K562 (cell line): ENCODE results near the gene GRWD1. TPM values are rescaled to one million over a fixed set of nuclear protein-coding genes. Genes with fewer than 3 reads are reported as not detected.

Experiments
- ARID4B ChIP-seq: sonication (generic); formaldehyde crosslinking; IDR thresholded peaks from 2 replicates; pipeline ENCODE4 v1.8.0; 2022; ENCODE audit warnings: mild to moderate bottlenecking, missing genetic modification reagents
- ATF7 ChIP-seq: fragments of 450-650 bp; IDR thresholded peaks from 2 replicates; pipeline ENCODE4 v1.7.1; 2014; ENCODE audit warnings: mild to moderate bottlenecking, moderate library complexity
- EWSR1 ChIP-seq: fragments of 450-650 bp; IDR thresholded peaks from 2 replicates; pipeline ENCODE4 v1.6.1; 2018; ENCODE audit warnings: borderline replicate concordance, mild to moderate bottlenecking, low read depth, moderate library complexity; ENCODE audit not compliant: partially characterized antibody
- FIP1L1 ChIP-seq: fragments of 200-400 bp; formaldehyde crosslinking; IDR thresholded peaks from 2 replicates; pipeline ENCODE4 v1.6.1; 2018; ENCODE audit warnings: mild to moderate bottlenecking, low read depth, low read length; ENCODE audit not compliant: poor library complexity, severe bottlenecking
- IFI16 ChIP-seq: fragments of 250-450 bp; sonication (Bioruptor Pico); IDR thresholded peaks from 2 replicates; pipeline ENCODE4 v2.1.2; 2022; ENCODE audit warnings: mild to moderate bottlenecking, inconsistent platforms
- MCM5 ChIP-seq: fragments of 450-650 bp; IDR thresholded peaks from 2 replicates; pipeline ENCODE4 v1.6.1; 2016; ENCODE audit warnings: low read depth
- NR2F6 ChIP-seq: fragments of 450-650 bp; formaldehyde crosslinking; IDR thresholded peaks from 2 replicates; pipeline ENCODE4 v1.4.0; 2020; ENCODE audit warnings: mild to moderate bottlenecking
- RCOR1 ChIP-seq, 2 experiments: IDR thresholded peaks; 2 replicates each; pipeline ENCODE4 v1.6.1; 2012; ENCODE audit warnings: low read depth in 2 of 2, low read length in 2 of 2, borderline replicate concordance in 1 of 2, improper control_type of control experiment in 1 of 2
- SMC3 ChIP-seq: conservative IDR thresholded peaks from 2 replicates; pipeline ENCODE4 v1.6.1; 2011; ENCODE audit warnings: low read depth, low read length, improper control_type of control experiment; ENCODE audit not compliant: insufficient read depth
- TAF1 ChIP-seq: IDR thresholded peaks from 2 replicates; pipeline ENCODE4 v1.6.1; 2011; ENCODE audit warnings: mild to moderate bottlenecking, low read length, moderate library complexity; ENCODE audit not compliant: insufficient read depth, control insufficient read depth, severe bottlenecking; ENCODE audit errors: extremely low read depth
- TSHZ1 ChIP-seq: fragments of 250-450 bp; sonication (Bioruptor Pico); IDR thresholded peaks from 2 replicates; pipeline ENCODE4 v1.4.0; 2020; ENCODE audit warnings: mild to moderate bottlenecking, moderate library complexity
- ZFP91 ChIP-seq: sonication (generic); formaldehyde crosslinking; IDR thresholded peaks from 2 replicates; pipeline ENCODE4 v1.8.0; 2022; ENCODE audit warnings: mild to moderate bottlenecking, missing genetic modification reagents
- ZNF232 ChIP-seq: sonication (generic); formaldehyde crosslinking; IDR thresholded peaks from 2 replicates; pipeline ENCODE4 v1.8.0; 2022; ENCODE audit warnings: mild to moderate bottlenecking, missing genetic modification reagents
- ZNF253 ChIP-seq: fragments of 250-450 bp; sonication (Bioruptor Pico); conservative IDR thresholded peaks from 2 replicates; pipeline ENCODE4 v1.6.1; 2021; ENCODE audit warnings: mild to moderate bottlenecking
- ZNF41 ChIP-seq: fragments of 250-450 bp; sonication (Bioruptor Pico); conservative IDR thresholded peaks from 2 replicates; pipeline ENCODE4 v1.4.0; 2020; ENCODE audit warnings: mild to moderate bottlenecking
- ZNF586 ChIP-seq: fragments of 450-650 bp; formaldehyde crosslinking; conservative IDR thresholded peaks from 2 replicates; pipeline ENCODE4 v1.4.0; 2020; ENCODE audit warnings: mild to moderate bottlenecking, moderate library complexity
- ZNF780A ChIP-seq: fragments of 250-450 bp; sonication (Bioruptor Pico); IDR thresholded peaks from 2 replicates; pipeline ENCODE4 v1.5.0; 2021; ENCODE audit warnings: mild to moderate bottlenecking
- ZNF830 ChIP-seq: fragments of 250-450 bp; sonication (Bioruptor Pico); IDR thresholded peaks from 2 replicates; pipeline ENCODE4 v1.5.0; 2021; ENCODE audit warnings: mild to moderate bottlenecking
- polyA plus RNA-seq, 8 experiments: library from polyadenylated mRNA; depleted of rRNA in 4 of 8; stranded (reverse) in 5 of 8; unstranded in 3 of 8; fragments of >200 nt; fragmentation: Nextera tagmentation in 2 of 8; fragmentation: Illumina TruSeq in 1 of 8; extraction: Ambion mirVana in 2 of 8; extraction: Trizol in 1 of 8; gene quantifications; 2 replicates each; pipeline versions ENCODE4 v1.2.1 to v1.2.3, GENCODE V29; 2011 to 2014; ENCODE audit warnings: inconsistent platforms in 1 of 8, missing spikeins in 1 of 8
- total RNA-seq, 7 experiments: library from RNA; depleted of rRNA in 6 of 7; stranded (reverse); fragments of >200 nt in 6 of 7; fragmentation: Illumina TruSeq in 2 of 7; extraction: Trizol in 2 of 7; gene quantifications; 2 replicates each; pipeline versions ENCODE4 v1.2.1 to v1.2.3, GENCODE V29; 2011 to 2021; ENCODE audit warnings: low replicate concordance in 1 of 7

The GRWD1 gene
- total and polyA plus RNA-seq, 9 of the 15 experiments (the other 6 are each of a cell fraction or from before 2014, with no cell fraction given): 1.5 to 87.2 (median 24.5) TPM

GRCh38 chr19:48398375-48399235 is 47.2 kb upstream of the GRWD1 start (continued):
- no peak for TF ChIP-seq FIP1L1
- TF ChIP-seq ZNF780A (CRISPR knock-in tag): no peak
- TF ChIP-seq IFI16: no peak
- TF ChIP-seq ZNF41: peak; percentile 63; the same call in 1 of the 2 replicates
- TF ChIP-seq ZFP91 (CRISPR knock-in tag): no peak
- TF ChIP-seq NR2F6 (CRISPR knock-in tag): peak; percentile 37; the same call in 1 of the 2 replicates
- TF ChIP-seq SMC3: no peak
- no peak for TF ChIP-seq ATF7
- TF ChIP-seq TSHZ1: no peak
- TF ChIP-seq TAF1: peak; percentile 64
- no peak for TF ChIP-seq ZNF253 (CRISPR knock-in tag)
- no peak for TF ChIP-seq MCM5
- TF ChIP-seq ARID4B (CRISPR knock-in tag): peak; percentile 11; the same call in 1 of the 2 replicates
- no peak for TF ChIP-seq ZNF830 (CRISPR knock-in tag)
- no peak for TF ChIP-seq RCOR1 (IDR thresholded peaks at IDR 0.05; ENCODE audit: borderline replicate concordance in 1 of 2, low read depth in 2 of 2, low read length in 2 of 2)
- no peak for TF ChIP-seq ZNF232 (CRISPR knock-in tag)
- TF ChIP-seq ZNF586 (CRISPR knock-in tag): no peak
- no peak for TF ChIP-seq EWSR1
